ENCODE data around the gene GPR22.

The GPR22 gene

GRCh38 chr7:107469929-107470328, at the start of gene GPR22:
TSS of gene GPR22 (plus strand) at chr7:107470057. CDS start at chr7:107474061, 4,004 bp downstream.
- no peak within 1 kb of the TSS for H3K4me3 ChIP-seq (ENCODE audit: low read depth, low read length)

- no peak overlapping the region for H3K4me3 ChIP-seq (ENCODE audit: low read depth, low read length)
Observed at GRCh38 chr7:107427462-107427861, 42.4 kb upstream of the GPR22 start.

DNA sequence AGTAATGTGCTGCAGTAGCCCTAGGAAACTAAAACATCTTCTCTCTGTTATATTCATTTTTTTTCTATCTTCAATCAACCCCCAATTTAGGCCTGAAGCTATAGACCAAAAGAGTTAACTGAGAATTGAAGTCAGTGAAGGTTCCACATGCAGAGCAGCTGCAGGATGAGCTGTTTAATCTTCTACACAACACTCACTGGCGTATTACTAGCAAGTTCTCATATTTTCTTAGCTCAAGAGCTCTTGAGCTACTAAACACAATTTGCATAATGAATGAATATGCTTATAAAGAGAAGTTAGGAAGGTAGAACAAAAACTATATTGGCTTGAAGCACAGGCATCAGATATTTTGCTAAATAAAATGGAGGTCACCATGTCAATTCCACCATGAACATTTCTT, 41.2 kb upstream of the GPR22 start:
- H3K4me3 ChIP-seq (ENCODE audit: low read depth, low read length): no peak overlapping the region

DNA sequence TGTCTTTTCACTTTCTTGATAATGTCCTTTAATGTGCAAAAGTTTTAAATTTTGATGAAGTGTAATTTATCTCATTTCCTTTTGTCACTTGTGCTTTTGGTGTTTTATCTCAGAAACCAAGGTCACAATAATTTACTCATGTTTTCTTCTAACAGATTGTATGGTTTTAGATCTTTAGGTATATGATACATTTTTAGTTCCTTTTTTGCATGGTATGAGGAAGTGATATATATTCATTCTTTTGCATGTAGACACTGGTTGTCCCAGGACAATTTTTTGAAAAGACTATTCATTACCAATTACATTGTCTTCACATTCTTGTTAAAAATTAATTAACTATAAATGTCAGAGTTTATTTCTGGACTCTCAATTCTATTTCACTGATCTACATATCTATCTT, 39.8 kb upstream of the GPR22 start:
- H3K4me3 ChIP-seq (ENCODE audit: low read depth, low read length): no peak overlapping the region

DNA sequence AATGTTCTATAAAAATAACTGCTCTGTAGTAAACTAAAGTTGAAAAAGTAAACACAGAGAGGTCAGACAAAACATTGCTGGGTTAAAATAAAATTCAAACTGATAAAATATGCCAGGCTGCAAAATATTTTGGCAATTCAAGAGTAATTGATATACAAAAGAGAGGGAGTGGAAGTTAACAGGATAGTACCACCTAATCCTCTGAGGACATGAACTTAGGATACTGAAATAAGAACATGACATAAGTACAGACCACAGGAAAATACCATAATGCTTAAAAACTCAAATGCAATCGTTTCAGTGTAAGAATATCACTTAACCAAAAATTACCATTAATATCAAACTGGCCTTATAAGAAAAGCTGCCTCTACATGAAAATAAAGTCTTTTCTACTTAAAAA, 37.6 kb upstream of the GPR22 start:
- H3K4me3 ChIP-seq (ENCODE audit: low read depth, low read length): no peak overlapping the region

- H3K4me3 ChIP-seq (ENCODE audit: low read depth, low read length): no peak overlapping the region
Observed at GRCh38 chr7:107435749-107436148, 34.1 kb upstream of the GPR22 start.

DNA sequence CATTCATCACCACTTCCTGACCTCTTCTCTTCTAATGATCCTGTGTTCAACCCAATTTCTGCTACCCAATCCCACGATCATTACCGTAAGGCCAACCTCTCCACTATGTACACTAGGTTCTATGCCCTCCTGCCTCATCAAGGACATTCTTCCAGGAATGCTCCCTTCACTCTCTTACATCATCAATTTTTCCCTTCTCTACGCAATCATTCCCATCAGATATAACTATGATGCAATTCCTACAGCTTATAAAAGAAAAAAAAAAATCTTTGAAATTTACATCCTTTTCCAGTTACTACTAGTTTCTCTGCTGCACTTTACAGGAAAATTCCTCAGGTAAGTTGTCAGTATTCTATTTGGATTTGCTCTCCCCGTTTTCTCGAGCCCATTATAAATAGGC, 30.8 kb upstream of the GPR22 start:
- H3K4me3 ChIP-seq (ENCODE audit: low read depth, low read length): no peak overlapping the region

- H3K4me3 ChIP-seq (ENCODE audit: low read depth, low read length): no peak overlapping the region
Observed at GRCh38 chr7:107441581-107442422, 28.1 kb upstream of the GPR22 start.

- H3K4me3 ChIP-seq (ENCODE audit: low read depth, low read length): no peak overlapping the region
Observed at GRCh38 chr7:107442678-107443077, 27.2 kb upstream of the GPR22 start.

GRCh38 chr7:107446531-107446930, 23.3 kb upstream of the GPR22 start:
- no peak overlapping the region for H3K4me3 ChIP-seq (ENCODE audit: low read depth, low read length)

DNA sequence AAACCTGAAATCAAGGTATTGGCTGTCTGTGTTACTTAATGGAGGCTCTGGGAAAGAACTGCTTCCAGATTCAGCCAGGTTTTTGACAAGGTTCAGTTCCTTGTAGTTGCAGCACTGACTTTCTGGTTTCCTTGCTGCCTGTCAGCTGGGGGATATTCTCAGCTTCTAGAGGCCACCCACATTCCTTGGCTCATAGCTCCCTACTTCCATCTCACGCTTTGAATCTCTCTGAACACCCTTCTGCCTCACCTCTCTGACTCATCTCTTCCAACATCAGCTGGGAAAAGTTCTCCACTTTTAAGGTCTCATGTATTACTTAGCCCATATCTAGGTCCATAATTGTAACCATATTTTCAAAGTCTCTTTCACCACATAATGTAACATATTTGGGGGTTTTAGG, 22.9 kb upstream of the GPR22 start:
- H3K4me3 ChIP-seq (ENCODE audit: low read depth, low read length): no peak overlapping the region

DNA sequence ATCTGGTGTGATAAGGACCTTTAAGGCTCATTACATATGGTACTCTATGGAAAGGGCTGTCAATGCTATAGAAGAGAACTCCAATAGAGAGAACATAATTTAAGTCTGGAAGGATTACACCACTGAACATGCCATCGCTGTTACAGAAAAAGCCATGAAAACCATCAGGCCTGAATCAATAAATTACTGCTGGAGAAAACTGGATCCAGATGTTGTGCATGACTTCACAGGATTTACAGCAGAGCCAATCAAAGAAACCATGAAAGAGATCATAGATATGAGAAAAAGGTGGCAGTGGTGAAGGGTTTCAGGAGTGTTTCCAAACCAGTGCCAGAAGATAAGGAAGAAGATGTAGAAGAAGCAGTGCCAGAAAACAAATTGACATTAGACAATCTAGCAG, 18.9 kb upstream of the GPR22 start:
- no peak overlapping the region for H3K4me3 ChIP-seq (ENCODE audit: low read depth, low read length)

GRCh38 chr7:107453388-107453787, 16.5 kb upstream of the GPR22 start:
- H3K4me3 ChIP-seq (ENCODE audit: low read depth, low read length): no peak overlapping the region

DNA sequence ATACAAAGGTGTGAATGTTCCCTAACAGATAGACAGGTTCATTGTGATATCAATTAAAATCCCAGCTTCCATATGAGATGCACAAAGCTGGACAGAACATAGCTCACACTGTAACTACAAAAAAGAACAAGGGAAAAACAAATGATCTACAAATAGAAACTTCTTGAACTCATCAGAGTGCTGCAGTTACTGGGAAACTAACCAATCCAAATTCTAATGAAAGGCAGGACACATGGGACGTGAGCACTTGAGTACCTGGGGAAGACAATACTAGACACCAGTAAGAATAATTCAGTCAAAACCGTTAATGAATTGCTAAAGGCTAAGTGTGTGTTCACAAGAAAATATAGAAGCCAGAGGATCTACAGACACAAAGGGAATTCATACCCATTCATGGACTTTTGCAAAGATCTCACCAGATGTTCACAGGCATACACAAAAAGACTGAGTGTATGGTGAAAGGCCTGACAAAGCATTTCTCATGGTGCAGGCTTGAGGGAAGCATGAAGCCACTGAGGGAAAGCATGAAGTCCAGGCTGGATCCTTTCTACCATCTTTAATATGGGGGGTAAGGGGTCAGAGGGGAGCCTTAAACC, 7.8 kb upstream of the GPR22 start:
- H3K4me3 ChIP-seq (ENCODE audit: low read depth, low read length): no peak overlapping the region

GRCh38 chr7:107463139-107464078, 6.4 kb upstream of the GPR22 start:
- H3K4me3 ChIP-seq (ENCODE audit: low read depth, low read length): no peak overlapping the region

GRCh38 chr7:107464666-107465226, 5.1 kb upstream of the GPR22 start:
- H3K4me3 ChIP-seq (ENCODE audit: low read depth, low read length): no peak overlapping the region

DNA sequence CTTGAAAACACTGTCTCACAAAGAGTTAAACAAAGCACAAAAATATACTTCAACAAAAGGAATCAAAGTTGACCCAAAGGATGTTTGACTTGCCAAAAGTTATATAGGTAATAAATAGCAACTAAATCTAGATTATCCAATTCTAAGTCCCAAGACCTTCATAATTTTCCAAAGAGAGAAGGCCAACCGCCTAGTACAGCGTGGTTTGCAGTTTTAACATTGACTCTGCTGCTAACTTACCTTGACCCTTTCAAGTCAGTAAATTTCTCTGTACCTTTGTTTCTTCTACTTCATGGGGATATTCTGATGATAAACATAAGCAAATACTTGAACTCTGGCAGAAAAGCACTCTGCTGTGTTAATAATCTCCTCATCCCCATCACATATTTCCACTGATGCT, 1.9 kb upstream of the GPR22 start:
- H3K4me3 ChIP-seq (ENCODE audit: low read depth, low read length): no peak overlapping the region

DNA sequence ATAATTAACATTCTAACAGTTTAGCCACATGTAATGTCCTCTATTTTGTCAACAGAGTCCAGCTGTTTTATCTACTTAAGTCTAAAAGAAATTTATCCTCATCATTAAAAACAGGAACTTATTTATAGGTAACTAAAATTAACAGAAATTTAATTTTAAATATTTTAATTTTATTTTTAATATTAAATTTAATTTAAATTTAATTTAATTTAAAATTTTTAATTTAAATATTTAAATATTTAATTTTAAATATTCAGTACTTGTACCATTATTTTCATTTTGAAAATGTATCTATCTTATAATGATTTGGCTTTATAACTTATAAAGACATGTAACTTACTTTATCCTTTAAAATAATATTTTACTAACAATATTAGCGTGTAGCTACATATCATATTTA, 1.0 kb upstream of the GPR22 start:
- H3K4me3 ChIP-seq (ENCODE audit: low read depth, low read length): no peak overlapping the region

- no peak overlapping the region for H3K4me3 ChIP-seq (ENCODE audit: low read depth, low read length)
Observed at GRCh38 chr7:107471292-107472070, 1.6 kb downstream of the GPR22 start.

GRCh38 chr7:107472116-107472515, 2.3 kb downstream of the GPR22 start:
- no peak overlapping the region for H3K4me3 ChIP-seq (ENCODE audit: low read depth, low read length)

Data from iPS-11a (cell line).